ENCODE data around the gene RHOA. TPM values are rescaled to one million over a fixed set of nuclear protein-coding genes. Genes with fewer than 3 reads are reported as not detected.

Gene RHOA
- total and polyA plus RNA-seq, 2 of the 13 experiments (the other 11 are each of a cell fraction or from before 2014, with no cell fraction given), result 131 to 177 TPM

- TF ChIP-seq, protein P1, sequence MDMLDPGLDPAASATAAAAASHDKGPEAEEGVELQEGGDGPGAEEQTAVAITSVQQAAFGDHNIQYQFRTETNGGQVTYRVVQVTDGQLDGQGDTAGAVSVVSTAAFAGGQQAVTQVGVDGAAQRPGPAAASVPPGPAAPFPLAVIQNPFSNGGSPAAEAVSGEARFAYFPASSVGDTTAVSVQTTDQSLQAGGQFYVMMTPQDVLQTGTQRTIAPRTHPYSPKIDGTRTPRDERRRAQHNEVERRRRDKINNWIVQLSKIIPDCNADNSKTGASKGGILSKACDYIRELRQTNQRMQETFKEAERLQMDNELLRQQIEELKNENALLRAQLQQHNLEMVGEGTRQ (IDR thresholded peaks at IDR 0.05; ENCODE audit: low read depth, low read length), result no peak
- TF ChIP-seq, protein P1 (CRISPR knock-in tag; IDR thresholded peaks at IDR 0.05; ENCODE audit: borderline replicate concordance), result no peak
- TF ChIP-seq ZNF318 (CRISPR knock-in tag; IDR thresholded peaks at IDR 0.05) (peak; percentile 77), NCOA5 (CRISPR knock-in tag; IDR thresholded peaks at IDR 0.05) (no peak), RBFOX2 (IDR thresholded peaks at IDR 0.05; ENCODE audit: low read depth, low read length) (no peak), ZNF619 (CRISPR knock-in tag; IDR thresholded peaks at IDR 0.05) (no peak), HNRNPK (IDR thresholded peaks at IDR 0.05; ENCODE audit: low read depth, low read length, poor library complexity, severe bottlenecking) (no peak), ZBTB38 (CRISPR knock-in tag; IDR thresholded peaks at IDR 0.05) (no peak), NR2F6 (IDR thresholded peaks at IDR 0.05) (no peak), NR2F6 (CRISPR knock-in tag; IDR thresholded peaks at IDR 0.05) (no peak), FOXO1 (CRISPR knock-in tag; IDR thresholded peaks at IDR 0.05) (no peak), ZNF782 (CRISPR knock-in tag; IDR thresholded peaks at IDR 0.05; ENCODE audit: borderline replicate concordance) (no peak; the same call in 1 of the 2 replicates), HOMEZ (CRISPR knock-in tag; IDR thresholded peaks at IDR 0.05; ENCODE audit: low read depth) (no peak), DMAP1 (CRISPR knock-in tag; IDR thresholded peaks at IDR 0.05) (no peak), HNRNPLL (IDR thresholded peaks at IDR 0.05; ENCODE audit: low read depth, low read length, poor library complexity, severe bottlenecking) (no peak), ZNF362 (CRISPR knock-in tag; IDR thresholded peaks at IDR 0.05; ENCODE audit: borderline replicate concordance) (peak; percentile 62; the same call in 1 of the 2 replicates), ELF3 (CRISPR knock-in tag; IDR thresholded peaks at IDR 0.05) (no peak), HCFC1 (IDR thresholded peaks at IDR 0.05; ENCODE audit: low read depth, low read length) (no peak), MED1 (CRISPR knock-in tag; IDR thresholded peaks at IDR 0.05) (no peak)
Measured at GRCh38 chr3:49421890-49422378, 10.2 kb upstream of the RHOA start (continued).
